HG02759 (cell line): Measurements from ENCODE around the gene CYSTM1.

ENCODE experiments used
- ATAC-seq: cut with Tn5 transposase; IDR thresholded peaks from one replicate; pipeline ENCODE4 v1.9.1; 2021; ENCODE audit warnings: mild to moderate bottlenecking, moderate library complexity; ENCODE audit not compliant: unreplicated experiment

CYSTM1 gene

DNA sequence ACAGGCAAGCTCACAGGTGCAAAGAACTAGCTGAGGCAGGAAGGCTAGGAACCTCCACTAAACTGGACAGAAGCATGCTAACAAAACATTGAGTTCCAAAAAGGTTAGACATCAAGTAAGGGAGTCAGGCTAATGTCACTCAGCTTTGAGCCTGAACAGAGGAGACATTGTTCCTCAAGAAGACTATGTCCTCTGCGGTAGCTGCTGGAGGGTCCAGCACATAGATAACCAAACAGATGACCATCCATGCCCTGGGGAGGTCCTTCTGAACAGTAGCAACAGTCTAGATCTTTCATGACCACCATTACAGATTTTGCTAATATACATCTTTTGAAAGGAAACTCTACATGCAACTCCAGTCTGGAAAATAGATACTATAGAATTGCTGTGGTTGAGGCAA, 57.7 kb downstream of the CYSTM1 start:
- no peak for ATAC-seq

DNA sequence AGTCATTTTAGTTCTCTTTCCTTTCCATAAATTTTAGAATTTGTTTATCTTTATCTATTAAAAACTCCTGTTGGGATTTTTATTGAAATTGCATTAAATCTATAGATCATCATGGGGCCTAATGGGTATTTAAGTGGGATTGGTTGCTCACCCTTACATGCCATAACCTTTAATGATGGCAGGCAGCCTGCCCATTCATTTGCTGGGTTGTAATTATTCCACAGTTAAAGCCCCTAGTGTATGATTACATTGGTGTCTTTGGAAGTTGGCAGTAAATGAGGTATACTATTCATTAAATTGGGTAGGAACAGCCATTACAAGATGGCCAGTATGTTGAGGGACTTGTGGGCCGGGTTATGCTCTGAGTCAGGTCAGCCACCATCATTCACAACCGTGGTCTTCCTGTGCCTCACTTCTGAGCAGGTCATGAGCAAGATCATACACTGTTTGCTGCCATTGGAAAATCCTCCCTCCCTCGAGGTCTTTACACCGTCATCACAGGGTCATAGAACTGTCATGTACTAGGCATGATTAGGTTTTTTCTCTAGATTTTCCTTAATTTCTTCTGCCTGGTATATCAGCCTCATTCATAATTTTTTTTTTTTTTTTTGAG, 59.5 kb downstream of the CYSTM1 start:
- ATAC-seq: no peak

DNA sequence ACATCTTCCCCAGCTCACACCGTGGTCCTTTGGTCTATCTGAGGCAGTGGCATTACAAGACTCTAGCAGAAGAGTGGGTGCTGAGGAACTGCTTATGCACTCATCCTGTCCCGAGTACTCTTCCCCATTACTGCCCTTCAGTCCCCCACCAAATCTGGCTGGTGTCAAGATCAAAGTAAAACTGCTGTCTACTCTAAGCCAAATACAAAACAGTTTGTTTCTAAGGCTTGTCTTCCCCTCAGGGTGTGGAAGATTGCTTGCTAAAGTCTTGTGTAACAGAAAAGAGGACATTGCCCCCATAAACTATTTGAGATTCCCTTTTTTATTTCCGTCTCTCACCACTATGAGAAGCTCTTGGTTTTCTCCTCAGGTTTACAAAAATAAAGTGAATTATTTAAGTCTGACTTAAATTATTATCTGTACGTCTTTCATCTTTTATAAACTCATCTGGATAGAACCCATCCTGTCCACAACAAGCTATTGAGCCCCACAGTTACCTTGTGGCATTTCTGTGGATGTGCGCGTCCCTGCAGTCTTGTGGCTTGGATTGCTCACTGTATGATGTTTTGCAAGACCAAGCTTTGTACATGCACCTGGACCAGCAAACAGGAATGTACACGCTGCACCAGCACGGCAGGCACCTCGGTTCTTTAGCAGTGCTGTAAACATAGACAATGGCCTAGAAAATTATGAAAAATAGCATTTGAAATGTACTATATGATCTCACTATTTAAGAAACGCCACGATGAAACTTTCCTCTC, 61.0 kb downstream of the CYSTM1 start:
- ATAC-seq: no peak

DNA sequence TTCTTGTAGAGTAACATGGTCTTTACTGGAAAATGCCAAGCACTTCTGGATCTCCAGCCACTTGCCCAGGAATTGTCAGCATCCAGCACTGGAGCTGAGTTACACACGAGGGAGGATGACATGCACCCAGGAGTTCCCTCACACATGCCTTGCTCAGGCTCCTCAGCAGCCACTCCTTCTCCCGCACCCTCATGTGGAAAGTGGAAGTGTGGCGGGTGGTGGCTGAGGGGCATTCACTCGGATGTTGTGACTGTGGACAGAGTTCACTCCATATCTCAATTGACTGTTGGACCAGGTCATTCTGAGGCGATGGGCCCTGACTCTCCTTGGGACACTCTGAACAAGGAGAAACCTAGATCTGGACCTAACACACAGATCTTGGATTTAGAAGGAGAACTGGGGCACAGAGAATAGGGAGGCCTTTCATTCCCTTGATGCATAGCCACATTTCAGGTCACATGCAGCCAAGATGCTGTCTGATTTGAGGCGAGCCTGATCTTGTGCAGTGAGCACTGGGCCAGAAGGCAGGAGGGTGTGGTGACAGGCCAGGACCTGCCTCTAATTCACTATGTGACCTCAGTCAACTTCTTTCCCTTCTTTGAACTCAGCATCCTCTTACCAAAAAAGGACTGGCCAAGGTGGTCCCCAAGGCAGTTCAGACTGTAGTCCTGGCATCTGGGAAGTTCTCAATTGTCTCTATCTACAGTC, 62.1 kb downstream of the CYSTM1 start:
- ATAC-seq: no peak

DNA sequence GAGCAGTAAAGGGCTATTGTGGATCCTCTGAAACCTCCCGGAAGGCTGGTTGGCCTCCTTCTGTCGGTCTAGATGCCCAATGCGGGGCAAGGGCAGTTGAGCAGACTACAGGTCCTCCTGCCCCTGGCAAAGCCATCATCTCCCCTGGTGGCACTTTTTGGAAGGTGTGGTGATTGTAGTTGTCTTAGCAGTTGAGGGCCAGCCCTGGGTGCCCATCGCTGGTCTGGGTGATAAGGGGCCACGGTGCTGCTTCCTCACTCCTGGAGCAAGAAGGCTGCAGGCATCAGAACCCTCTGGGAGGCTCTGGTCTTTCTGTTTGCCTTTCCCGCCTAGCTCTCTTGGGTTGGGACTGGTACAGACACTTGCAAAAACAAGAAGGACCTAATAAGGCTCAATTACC, 63.8 kb downstream of the CYSTM1 start:
- no peak for ATAC-seq

DNA sequence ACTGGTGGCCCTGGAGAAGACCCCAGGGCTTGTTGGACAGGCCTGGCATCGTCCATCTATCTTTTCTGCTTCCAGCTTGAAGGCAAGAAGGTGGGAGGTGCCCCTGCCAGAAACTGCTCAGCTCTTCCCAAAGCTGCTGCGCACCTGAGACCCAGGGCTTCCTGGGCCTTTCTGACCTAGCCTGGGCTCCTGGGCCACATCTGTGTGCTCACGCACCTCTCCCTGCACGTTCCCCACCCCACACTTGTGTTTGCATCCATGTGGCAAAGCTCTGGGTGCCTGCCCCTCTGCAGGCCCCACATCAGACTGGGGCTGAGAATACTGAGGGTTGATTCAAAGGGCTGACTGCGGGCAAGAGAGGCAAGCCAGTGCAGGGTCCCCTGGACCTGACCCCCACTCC, 64.5 kb downstream of the CYSTM1 start:
- ATAC-seq: no peak

DNA sequence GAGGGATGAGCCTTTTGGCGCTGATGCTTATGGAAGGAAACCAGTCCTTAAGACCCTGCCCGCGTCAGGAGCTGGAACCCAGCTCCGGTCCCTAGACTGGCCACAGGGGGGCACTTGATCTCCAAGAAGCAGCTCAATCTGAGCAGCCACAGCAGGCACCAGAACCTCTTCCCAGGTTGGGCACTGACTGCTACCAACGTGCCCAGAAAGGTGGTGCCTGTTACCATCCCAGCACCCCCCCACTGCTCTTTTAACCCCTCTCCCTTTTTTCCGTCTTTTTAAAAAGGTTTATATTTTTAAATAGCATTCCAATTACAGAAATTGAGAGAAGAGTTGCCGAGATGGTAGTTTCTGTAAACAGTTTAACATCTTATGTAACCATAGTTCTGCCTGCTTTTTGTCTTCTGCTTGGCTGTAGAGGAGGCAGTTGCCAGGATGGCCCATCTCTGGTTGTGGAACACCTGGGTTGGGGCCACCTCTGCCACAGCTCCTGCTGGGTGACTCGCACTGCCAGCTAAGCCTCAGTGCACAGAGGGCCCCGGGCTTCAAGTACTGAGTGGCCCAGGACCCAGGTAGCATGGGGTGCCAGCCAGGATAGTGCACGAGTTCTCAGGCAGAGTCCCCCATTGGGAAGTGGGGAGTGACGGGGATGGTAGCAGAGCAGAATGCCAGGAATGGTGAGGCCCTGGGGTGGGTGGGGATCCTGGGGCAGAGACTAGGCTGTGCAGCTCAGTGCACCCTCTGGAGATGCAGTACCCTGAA, 65.1 kb downstream of the CYSTM1 start:
- ATAC-seq: peak; percentile 75

DNA sequence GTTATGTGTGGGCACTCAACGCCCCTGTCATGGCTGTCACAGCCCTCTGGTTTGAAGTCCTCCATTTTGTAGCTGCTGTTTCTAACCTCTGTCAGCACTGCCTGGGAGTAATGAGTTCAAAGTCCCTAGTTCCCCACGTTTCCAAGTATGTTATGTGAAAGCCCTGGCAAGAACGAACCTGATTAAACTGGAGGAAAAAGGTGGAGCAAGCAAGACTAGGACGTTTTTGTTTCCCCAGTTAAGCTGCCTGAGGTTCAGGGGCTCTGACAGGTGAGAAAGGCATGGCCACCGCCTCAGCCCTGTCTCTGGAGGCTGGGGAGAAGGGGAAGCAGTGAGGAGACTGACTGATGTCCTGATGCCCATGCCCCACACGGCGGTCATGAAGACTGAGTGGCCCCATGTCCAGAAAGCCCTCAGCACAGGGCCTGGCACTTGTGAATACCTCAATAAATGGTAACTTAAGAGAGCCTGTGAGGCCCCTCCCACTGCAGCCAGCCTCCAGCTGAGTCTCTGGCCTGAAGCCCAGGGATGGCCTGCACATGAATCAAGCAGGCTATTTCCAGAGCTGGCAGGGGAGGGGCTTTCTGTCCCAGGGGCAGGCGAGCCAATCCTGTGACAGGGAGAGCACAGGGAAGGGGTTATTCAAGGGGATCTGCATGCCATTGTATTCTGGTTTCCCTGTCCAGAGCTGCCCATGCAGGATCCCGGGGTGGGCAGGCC, 66.2 kb downstream of the CYSTM1 start:
- no peak for ATAC-seq

DNA sequence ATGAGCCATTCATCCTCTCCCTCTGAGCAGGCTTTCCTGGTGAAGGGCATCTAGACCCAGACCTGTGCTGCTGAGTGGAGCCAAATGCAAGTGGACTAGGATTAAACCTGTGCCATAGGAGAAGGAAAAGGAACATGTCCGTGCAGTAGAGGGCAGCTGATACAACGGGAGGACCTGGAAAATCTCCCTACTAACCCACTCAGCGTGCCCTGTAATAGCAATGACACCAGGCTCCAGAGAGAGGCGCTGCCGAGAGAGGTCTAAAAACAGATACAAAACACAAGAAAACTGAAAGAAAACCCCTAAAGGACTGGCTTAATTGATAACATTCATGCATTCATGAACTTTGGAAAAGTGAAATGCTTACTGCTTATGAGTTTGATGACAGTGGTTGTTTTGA, 67.1 kb downstream of the CYSTM1 start:
- no peak for ATAC-seq

DNA sequence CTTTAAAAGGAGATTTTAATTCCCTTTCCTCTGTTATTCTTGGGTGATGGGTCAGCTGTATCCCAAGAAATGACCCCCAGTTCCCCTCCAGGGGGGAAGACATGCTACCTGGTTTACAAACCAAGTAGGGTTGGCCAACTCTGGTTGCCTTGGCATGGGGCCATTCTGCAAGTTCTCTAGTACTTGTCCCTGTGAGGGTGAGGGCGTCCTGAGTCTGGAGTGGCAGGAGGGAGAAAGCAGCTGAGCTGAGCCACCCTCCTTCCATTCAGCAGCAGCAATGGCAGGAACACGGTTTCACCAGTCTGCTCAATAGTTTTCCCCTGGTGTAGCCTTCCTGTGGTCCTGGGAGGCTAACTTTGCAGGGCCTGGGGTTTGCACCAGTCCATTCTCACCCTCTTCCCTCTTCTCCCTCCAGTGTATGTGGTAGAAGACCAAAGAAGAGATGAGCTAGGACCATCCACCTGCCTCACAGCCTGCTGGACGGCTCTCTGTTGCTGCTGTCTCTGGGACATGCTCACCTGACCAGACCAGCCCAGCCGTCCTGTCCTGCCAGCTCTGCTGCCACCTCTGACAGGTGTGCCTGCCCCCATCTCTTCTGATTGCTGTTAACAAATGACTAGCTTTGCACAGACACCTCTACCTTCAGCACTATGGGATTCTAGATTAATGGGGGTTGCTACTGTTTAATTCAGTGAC, 68.0 kb downstream of the CYSTM1 start:
- ATAC-seq: no peak

DNA sequence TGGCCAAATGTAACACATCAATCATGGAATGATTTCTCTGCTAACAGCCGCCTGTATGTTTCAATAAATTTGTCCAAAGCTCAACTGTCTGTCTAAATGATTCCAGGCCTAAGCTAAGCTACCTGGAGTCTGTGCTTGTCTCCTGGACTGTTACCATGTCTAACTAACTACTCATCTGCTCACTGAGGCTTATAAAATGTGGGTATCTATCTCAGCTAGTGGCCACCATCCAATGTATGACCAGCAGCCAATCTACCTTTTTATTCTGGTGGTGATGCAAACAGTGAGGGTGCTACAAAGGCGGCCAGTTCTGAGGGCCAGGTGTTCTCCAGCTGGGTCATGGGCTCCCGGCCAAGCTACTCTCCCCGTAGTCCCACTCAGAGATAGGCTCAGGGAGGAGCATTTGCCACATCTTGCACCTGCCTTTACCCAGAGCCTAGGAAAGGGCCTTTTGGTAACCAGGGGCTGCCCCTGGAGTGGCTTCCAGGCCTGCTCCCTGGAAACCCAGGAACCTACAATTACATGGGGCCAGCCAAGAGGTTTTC, 68.8 kb downstream of the CYSTM1 start:
- ATAC-seq: no peak

DNA sequence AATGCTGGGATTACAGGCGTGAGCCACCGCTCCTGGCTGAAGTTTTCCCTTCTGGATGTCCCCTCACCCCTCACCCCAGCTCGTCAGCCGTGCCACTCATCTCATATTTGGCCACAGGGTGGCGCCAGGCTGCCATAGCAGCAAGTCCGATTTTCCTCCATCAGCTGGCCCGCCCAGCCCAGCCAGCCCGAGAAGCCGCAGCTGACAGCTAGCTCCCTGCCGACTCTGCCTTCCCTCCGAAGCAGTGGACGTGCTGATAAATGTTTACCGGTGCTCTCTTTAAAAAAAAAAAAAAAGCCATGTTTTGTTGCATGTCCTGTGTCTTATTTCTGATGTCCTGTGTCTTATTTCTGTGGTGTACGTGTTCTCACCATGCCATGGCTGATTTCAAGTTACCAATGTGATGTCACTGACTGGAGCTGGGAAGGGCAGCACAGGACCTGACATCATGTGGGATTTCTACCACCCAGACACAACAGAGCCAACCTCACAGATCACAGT, 69.6 kb downstream of the CYSTM1 start:
- peak; percentile 74 for ATAC-seq

DNA sequence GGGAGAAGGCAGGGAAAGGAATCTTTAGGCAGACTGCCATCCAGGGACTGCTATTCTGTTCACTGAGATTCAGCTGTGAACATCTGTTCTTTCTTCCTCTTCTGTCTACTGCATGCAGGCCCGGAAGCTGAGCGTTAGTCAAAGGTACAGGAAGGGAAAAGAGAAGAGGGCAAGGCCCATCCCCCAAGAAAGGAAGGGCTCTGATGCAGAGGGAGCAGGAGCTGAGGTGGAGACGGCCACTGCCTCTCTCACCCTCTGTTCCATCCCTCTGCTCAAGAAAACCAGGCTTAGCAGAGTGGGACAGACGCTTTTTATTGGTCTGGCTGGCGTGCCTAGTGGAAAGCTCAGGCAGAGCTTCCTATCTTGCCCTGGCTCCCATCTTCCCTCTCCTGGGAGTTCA, 70.4 kb downstream of the CYSTM1 start:
- no peak for ATAC-seq

DNA sequence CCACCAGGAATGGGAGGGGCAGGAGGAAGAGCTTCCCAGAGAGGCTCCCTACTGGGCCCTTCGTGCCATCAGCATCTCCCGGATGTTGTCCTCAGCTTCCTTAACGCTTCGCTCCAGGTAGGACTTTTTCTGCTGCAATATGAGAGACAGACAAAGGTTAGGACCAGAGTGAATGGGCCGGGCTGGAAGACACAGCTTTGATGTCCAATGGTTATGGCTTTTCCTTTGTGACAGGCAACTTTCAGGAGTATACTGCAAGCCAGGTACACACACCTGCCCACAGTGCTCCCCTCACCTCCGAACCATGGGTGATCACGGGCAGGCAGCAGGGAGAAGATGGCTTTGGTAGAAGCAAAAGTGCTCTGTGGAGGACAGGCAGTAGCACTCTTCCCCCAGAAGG, 70.9 kb downstream of the CYSTM1 start:
- ATAC-seq: no peak

DNA sequence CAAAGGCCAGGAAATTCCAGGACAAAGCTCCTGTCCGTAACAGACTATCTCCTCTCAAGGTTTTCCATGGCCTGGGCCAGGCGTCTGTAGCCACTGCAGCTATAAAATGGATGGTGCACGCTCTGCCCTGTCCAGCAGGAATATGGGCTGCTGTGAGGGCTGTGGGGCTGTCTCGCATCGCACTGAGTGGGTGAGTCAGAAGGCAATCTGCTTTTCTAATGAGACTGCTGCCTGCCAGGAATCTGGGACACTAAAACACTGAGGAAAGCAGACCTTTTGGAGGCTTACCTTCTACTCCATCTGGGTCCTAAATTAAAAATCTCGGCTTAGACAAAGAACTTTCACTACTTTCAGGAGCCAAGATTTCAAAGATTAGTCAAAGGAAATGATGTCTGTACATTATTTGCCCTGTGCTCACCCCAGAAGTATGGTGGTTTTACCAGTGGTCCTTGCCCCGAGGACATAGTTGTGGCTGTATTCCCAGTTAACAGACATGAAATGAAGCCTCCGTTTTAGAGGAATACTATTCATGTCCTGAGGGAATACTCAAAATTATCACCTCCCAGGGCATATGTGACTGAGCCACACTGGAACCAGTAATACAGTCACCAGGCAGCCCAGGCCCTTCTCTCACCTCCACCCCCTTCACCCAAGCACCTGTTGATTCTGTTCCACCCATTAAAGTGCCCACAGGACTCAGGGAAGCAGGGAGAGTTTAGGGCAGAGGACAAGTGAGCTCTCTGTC, 71.6 kb downstream of the CYSTM1 start:
- no peak for ATAC-seq

DNA sequence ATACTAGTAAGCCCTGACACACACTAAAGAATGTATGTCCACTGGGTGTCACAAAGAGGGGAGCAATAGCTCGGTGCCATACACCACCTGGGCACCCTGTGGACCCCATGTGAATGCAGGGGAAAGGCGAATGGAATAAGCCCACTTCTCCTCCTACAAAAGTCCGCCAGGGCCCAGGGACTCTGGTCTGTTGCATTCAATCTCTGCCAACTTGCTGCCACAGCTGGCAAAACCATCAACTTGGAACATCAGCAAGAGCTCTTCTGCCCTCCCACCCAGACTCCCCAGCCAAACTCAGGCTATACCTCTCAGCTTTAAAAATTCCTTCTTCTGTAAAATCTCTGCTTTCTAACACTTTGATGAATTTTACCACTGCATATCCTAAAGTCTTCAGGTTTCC, 73.4 kb downstream of the CYSTM1 start:
- ATAC-seq: no peak

DNA sequence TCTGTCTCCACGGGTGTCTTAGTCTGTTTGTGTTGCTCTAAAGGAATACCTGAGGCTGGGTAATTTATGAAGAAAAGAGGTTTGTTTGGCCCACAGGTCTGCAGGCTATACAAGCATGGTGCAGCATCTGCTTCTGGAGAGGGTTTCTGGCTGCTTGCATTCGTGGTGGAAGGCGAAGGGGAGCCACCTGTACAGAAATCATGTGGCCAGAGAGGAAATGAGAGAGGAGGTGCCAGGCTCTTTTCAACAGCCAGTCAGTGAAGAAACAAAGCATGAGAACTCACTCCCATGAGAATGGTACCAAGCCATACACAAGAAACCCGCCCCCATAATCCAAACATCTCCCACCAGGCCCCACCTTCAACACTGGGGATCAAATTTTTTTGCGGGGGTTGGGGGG, 74.5 kb downstream of the CYSTM1 start:
- no peak for ATAC-seq

DNA sequence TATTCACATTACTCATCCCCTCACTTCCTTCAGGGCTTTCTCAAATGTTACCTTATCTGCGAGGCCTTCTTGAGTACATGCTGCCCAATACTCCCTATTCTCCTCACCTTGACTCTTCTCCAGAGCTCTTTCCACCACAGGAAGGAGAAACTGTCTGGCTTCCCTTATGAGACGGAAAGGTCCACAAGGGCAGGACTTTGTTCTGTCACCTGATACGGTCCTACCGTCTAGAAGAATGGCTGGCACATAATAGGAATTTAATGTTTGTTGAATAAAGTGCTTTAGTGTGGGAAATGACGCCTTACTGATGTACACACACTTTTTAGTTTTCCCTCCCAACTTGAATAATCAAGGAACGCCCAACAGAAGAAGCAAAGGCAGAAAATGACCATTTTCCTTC, 75.4 kb downstream of the CYSTM1 start:
- no peak for ATAC-seq

DNA sequence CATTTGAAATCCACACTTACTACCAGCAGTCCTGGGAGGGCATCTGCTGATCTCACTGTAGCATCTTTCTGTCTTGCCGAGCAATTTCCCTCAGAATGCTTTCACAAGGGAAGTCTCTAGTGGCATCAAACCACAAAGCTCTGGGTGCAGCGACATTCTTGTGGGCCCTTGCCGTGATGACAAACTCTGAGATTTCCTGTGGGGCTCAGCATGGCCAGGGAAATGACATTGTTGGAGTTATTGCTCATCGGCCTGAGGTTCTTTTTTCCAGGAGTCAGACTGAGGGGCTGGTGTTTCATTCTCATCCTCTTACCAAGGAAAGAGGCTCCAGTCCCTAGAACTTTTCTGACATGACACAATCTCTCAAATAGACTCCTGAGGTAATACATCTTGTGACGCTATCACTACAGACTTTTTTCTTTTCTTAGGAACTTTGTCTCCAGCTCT, 76.6 kb downstream of the CYSTM1 start:
- peak; percentile 83 for ATAC-seq
